ENCODE data around the gene COPZ1. TPM values are rescaled to one million over a fixed set of nuclear protein-coding genes. Genes with fewer than 3 reads are reported as not detected.

Gene COPZ1
- total and polyA plus RNA-seq, 9 of the 15 experiments (the other 6 are each of a cell fraction or from before 2014, with no cell fraction given): 137 to 487 (median 233) TPM

GRCh38 chr12:54306925-54307741 is 17.8 kb upstream of the COPZ1 start (continued):
- TF ChIP-seq ZMIZ1 (IDR thresholded peaks at IDR 0.05; ENCODE audit: low read depth in 2 of 2, low read length in 2 of 2) (0 out of 4 replicates have a peak, but pooled peaks of 1 of the 2 experiments have one; percentile 23), RERE (CRISPR knock-in tag; IDR thresholded peaks at IDR 0.05; ENCODE audit: borderline replicate concordance) (no peak), GTF2F1 (IDR thresholded peaks at IDR 0.05; ENCODE audit: low read depth, low read length) (peak; percentile 75; the same call in 1 of the 2 replicates), ZNF668 (CRISPR knock-in tag; IDR thresholded peaks at IDR 0.05) (no peak), GMEB1 (CRISPR knock-in tag; IDR thresholded peaks at IDR 0.05) (no peak), ETV5 (CRISPR knock-in tag; IDR thresholded peaks at IDR 0.05; ENCODE audit: low read depth) (no peak), POLR2AphosphoS2 (IDR thresholded peaks at IDR 0.05; ENCODE audit: low read length) (0 out of 2 replicates have a peak, but pooled peaks have one; percentile 59), GABPB2 (CRISPR knock-in tag; conservative IDR thresholded peaks at IDR 0.05) (no peak), SP1 (CRISPR knock-in tag; IDR thresholded peaks at IDR 0.05) (0 out of 2 replicates have a peak, but pooled peaks have one; percentile 32), RBM39 (optimal IDR thresholded peaks at IDR 0.05; ENCODE audit: low read depth, low read length) (no peak), RCOR1 (IDR thresholded peaks at IDR 0.05; ENCODE audit: borderline replicate concordance in 1 of 2, low read depth in 2 of 2, low read length in 2 of 2) (peak; percentile 46 to 89; a peak in 3 of 4 replicates), NR2C1 (IDR thresholded peaks at IDR 0.05) (peak; percentile 16; the same call in 1 of the 2 replicates), NR2C1 (tag; IDR thresholded peaks at IDR 0.05) (no peak), MYBL2 (IDR thresholded peaks at IDR 0.05; ENCODE audit: low read depth) (no peak), MYBL2 (CRISPR knock-in tag; IDR thresholded peaks at IDR 0.05; ENCODE audit: borderline replicate concordance) (no peak), ZFX (CRISPR knock-in tag; IDR thresholded peaks at IDR 0.05) (no peak)
